Measurements from ENCODE around the gene CRYBG2. TPM values are rescaled to one million over a fixed set of nuclear protein-coding genes. Genes with fewer than 3 reads are reported as not detected.
A peak's percentile ranks its signal among the peaks of the same experiment; 100 is the strongest.
"Not testable (repeated sequence)": the region's sequence is repeated elsewhere in the genome, so short reads cannot be mapped to it uniquely, and the experiment has no call there.

Gene CRYBG2
- total RNA-seq, 4 donors from 2014 or later, result 42.0 to 51.9 (median 51.8) TPM; not detected in 1

DNA sequence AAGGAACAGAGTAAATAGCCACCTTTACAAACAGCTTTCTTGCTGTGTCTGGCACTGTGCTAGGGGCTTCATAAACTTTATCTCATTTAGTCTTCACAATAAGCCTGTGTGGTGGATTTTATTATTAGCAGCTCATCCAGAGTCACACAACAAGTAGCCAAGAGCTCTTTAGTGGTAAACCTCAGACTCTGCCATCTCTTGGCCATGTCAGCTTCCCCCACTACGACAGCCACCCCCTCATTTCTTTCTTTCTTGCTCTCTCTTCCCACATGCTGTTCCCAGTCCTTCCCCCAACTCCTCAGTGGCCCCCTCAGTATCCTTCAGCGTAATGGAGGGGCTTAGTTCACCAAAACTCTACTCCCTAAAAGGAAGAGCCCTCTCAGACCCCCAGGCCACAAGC lies 19.9 kb upstream of the CRYBG2 start:
- TF ChIP-seq, protein P1, sequence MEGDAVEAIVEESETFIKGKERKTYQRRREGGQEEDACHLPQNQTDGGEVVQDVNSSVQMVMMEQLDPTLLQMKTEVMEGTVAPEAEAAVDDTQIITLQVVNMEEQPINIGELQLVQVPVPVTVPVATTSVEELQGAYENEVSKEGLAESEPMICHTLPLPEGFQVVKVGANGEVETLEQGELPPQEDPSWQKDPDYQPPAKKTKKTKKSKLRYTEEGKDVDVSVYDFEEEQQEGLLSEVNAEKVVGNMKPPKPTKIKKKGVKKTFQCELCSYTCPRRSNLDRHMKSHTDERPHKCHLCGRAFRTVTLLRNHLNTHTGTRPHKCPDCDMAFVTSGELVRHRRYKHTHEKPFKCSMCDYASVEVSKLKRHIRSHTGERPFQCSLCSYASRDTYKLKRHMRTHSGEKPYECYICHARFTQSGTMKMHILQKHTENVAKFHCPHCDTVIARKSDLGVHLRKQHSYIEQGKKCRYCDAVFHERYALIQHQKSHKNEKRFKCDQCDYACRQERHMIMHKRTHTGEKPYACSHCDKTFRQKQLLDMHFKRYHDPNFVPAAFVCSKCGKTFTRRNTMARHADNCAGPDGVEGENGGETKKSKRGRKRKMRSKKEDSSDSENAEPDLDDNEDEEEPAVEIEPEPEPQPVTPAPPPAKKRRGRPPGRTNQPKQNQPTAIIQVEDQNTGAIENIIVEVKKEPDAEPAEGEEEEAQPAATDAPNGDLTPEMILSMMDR (IDR thresholded peaks at IDR 0.05), result no peak
- TF ChIP-seq POLR2A (IDR thresholded peaks at IDR 0.05), result no peak
- H3K4me3 ChIP-seq, result no peak overlapping the region
- H3K27ac ChIP-seq, result no peak overlapping the region
- H3K27me3 ChIP-seq, result no peaks in the 10 kb centered on the region
- no peak for DNase-seq
- no peaks in the 10 kb centered on the region for H3K36me3 ChIP-seq
- H3K9me3 ChIP-seq, result no peaks in the 10 kb centered on the region
- H3K4me1 ChIP-seq, result peaks cover 0 to 12% (median 0%) of the 10 kb centered on the region in 4 donors

DNA sequence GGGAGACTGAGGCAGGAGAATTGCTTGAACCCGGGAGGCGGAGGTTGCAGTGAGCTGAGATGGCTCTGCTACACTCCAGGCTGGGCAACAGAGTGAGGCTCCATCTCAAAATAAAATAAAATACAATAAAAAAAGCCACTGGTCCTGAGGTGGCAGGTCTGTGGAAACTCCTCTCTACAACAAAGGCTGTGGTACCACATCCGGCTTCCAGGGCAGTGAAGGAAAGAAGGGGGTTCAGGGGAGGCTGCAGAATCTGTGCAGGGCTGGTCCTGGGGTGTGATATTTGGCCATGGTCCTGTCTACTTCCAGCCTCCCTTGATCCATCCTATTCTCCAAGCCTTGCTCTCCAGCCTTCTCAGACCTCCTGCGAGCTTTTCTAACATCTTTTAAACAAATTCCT lies 19.4 kb upstream of the CRYBG2 start:
- no peak overlapping the region for H3K27ac ChIP-seq
- H3K27me3 ChIP-seq, result no peaks in the 10 kb centered on the region
- DNase-seq, result peak in 2 of 3 donors; percentile 44 to 74
- H3K9me3 ChIP-seq, result no peaks in the 10 kb centered on the region
- no peak overlapping the region for H3K4me3 ChIP-seq
- TF ChIP-seq, protein P1 (IDR thresholded peaks at IDR 0.05), result no peak
- TF ChIP-seq POLR2A (IDR thresholded peaks at IDR 0.05), result no peak
- H3K36me3 ChIP-seq, result no peaks in the 10 kb centered on the region
- peaks cover 0 to 7% (median 0%) of the 10 kb centered on the region in 4 donors for H3K4me1 ChIP-seq

DNA sequence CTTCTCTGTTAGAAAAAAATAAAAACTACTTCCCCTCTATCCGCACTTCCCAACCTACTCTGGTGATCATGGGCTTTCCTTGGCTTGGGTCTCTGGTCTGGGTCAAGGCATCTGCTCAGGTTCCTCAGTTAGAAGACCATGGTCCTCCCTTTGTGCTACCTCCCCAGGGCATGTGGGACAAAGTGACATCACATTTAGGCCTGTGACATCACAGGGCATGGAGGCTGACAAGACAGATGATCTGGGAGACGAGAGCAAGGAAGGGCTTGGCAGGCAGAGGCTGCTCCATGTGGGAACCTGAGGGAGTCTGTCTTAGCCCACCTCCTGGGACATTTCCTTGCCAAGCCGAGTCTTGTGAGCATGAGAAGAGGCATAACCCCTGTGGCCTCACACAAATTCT lies 18.7 kb upstream of the CRYBG2 start, which contains the start of gene ZNF683:
ZNF683 (minus strand) TSS at position 140 of the 400 bp plus-strand sequence. CDS start 4,179 bp downstream, outside the sequence.
- H3K27me3 ChIP-seq, DNase-seq: not testable (repeated sequence)

DNA sequence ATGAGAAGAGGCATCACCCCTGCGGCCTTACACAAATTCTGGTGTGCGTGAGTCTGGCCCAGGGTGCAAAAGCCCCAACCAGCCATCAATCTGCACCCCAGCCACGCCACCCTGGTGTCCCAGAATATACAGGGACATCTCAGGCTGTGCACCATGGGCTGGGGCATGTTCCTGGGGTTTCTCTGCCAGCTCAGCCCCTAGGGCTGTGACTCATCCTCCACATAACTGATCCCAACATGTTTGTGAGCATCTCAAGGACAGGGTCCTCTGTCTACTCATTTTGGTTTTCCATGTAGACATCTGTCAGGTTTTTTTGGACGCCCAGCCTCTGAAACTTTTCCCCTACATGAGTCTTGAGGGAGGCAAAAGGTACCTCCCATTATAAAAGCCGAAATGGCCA lies 18.1 kb upstream of the CRYBG2 start:
- TF ChIP-seq, protein P1 (IDR thresholded peaks at IDR 0.05), result no peak
- no peak for TF ChIP-seq POLR2A (IDR thresholded peaks at IDR 0.05)
- Histone ChIP-seq H3K4me3 (no peak overlapping the region), H3K36me3 (no peaks in the 10 kb centered on the region), H3K27ac (no peak overlapping the region), H3K27me3 (no peaks in the 10 kb centered on the region), H3K4me1 (no peaks in the 10 kb centered on the region), H3K9me3 (no peaks in the 10 kb centered on the region)
- no peak for DNase-seq

More for the DNA sequence above, 18.7 kb upstream of the CRYBG2 start, which contains the start of gene ZNF683:
- H3K4me3 ChIP-seq, H3K4me1 ChIP-seq, H3K9me3 ChIP-seq, H3K36me3 ChIP-seq: not testable (repeated sequence)
- H3K27ac ChIP-seq, result peak within 1 kb of the TSS in 1 of 4 donors; percentile 10

DNA sequence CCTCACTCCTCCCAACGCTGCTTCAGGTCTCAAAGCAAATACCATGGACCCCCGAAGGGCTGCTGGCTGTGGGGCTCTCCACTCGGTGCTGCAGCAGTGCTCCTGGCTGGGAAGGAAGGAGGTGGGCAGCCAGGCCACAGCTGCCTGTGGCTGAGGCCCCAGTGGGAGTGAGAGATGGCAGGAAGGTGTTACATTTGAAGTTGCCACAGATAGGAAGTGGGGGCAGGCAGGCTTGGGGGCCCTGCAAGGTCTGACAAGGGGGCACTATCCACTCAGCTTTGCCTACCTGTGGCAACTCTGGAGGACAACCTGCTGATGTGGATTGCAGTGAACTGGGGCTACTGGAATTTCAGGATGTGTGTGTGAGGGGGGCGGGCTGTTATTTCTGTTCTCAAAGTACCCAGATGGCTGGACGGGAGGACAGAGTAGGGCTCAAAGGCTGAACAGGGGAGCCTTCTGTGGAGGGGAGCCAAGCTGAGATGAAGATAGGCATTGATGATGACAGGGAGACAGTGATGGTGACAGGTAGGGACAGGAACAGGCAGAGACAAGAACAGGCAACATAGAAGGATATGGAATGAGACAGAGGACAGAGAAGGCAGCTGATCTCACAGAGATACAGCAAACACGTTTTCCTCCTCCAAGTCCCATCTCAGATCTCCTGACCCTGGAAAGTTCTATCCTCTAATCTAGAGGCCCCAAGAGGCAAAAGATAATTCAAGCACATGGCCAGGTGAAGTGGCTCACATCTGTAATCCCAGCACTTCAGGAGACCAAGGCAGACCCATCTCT lies 16.9 kb upstream of the CRYBG2 start:
- Histone ChIP-seq H3K9me3 (no peaks in the 10 kb centered on the region), H3K27me3 (no peaks in the 10 kb centered on the region), H3K4me3 (no peak overlapping the region), H3K36me3 (no peaks in the 10 kb centered on the region), H3K27ac (no peak overlapping the region), H3K4me1 (no peaks in the 10 kb centered on the region)
- DNase-seq, result no peak
- no peak for TF ChIP-seq POLR2A (IDR thresholded peaks at IDR 0.05)
- TF ChIP-seq, protein P1 (IDR thresholded peaks at IDR 0.05), result no peak

DNA sequence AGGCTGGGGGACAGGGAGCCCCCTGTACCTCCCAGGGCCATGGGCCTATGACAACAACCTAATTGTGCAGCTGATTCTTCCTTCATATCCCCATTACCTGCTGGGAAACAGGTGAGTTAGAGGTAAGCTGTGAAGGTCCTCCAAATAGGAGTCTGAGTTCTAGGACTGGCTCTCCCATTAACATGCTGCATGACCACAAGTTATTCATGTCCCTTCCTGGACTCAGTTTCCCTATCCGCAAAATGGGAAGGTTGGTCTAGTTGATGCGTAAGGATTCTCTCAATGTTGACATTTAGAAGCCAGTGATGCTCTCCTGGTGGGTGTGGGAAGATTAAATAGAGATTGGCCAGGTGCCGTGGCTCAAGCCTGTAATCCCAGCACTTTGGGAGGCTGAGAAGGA lies 14.6 kb upstream of the CRYBG2 start:
- TF ChIP-seq POLR2A (IDR thresholded peaks at IDR 0.05), result no peak
- TF ChIP-seq, protein P1 (IDR thresholded peaks at IDR 0.05), result no peak
- Histone ChIP-seq H3K27ac (no peak overlapping the region), H3K36me3 (no peaks in the 10 kb centered on the region), H3K4me3 (no peak overlapping the region), H3K4me1 (peaks cover 0 to 5% (median 0%) of the 10 kb centered on the region in 4 donors), H3K9me3 (no peaks in the 10 kb centered on the region), H3K27me3 (no peaks in the 10 kb centered on the region)
- no peak for DNase-seq

Measured in Peyer's patch (tissue), 4 donors.